RWPE2 (cell line): Measurements from ENCODE around the gene WNT9B.
A peak's percentile ranks its signal among the peaks of the same experiment; 100 is the strongest.

Experiments used
- ATAC-seq: fragments of 200-7000 bp; cut with Tn5 transposase; 3 replicates; pipeline ENCODE4 v1.9.1; 2021; ENCODE audit warnings: low read depth
- DNase-seq: peaks from one replicate; pipeline ENCODE4 v3.0.0-alpha.2; 2020; ENCODE audit warnings: low spot score
- H3K27ac ChIP-seq: fragments of 450-650 bp; 2 replicates; pipeline ENCODE4 v1.5.1; 2017; ENCODE audit warnings: mild to moderate bottlenecking; ENCODE audit not compliant: poor library complexity, severe bottlenecking
- H3K27me3 ChIP-seq: fragments of 250-450 bp; sonication (Bioruptor Pico); 2 replicates; pipeline ENCODE4 v1.5.1; 2021; ENCODE audit warnings: mild to moderate bottlenecking, moderate library complexity; ENCODE audit not compliant: insufficient read depth, poor library complexity, severe bottlenecking
- H3K36me3 ChIP-seq: fragments of 250-450 bp; sonication (Bioruptor Pico); 2 replicates; pipeline ENCODE4 v1.5.1; 2020; ENCODE audit warnings: low read depth, mild to moderate bottlenecking, moderate library complexity
- H3K4me1 ChIP-seq: fragments of 250-450 bp; sonication (Bioruptor Pico); 2 replicates; pipeline ENCODE4 v1.5.1; 2021; ENCODE audit warnings: mild to moderate bottlenecking, moderate library complexity; ENCODE audit not compliant: insufficient read depth, poor library complexity, severe bottlenecking
- H3K4me3 ChIP-seq: fragments of 250-450 bp; sonication (Bioruptor Pico); 2 replicates; pipeline ENCODE4 v1.5.1; 2021; ENCODE audit warnings: mild to moderate bottlenecking, moderate library complexity; ENCODE audit not compliant: severe bottlenecking
- H3K9me3 ChIP-seq: fragments of 250-450 bp; sonication (Bioruptor Pico); 2 replicates; pipeline ENCODE4 v1.5.1; 2021; ENCODE audit warnings: mild to moderate bottlenecking, moderate library complexity; ENCODE audit not compliant: severe bottlenecking
- TF ChIP-seq, protein P1 (sequence below): fragments of 450-650 bp; IDR thresholded peaks from one replicate; pipeline ENCODE4 v1.5.1; 2017; ENCODE audit warnings: mild to moderate bottlenecking, moderate library complexity; ENCODE audit not compliant: poor library complexity, severe bottlenecking

The WNT9B gene

DNA sequence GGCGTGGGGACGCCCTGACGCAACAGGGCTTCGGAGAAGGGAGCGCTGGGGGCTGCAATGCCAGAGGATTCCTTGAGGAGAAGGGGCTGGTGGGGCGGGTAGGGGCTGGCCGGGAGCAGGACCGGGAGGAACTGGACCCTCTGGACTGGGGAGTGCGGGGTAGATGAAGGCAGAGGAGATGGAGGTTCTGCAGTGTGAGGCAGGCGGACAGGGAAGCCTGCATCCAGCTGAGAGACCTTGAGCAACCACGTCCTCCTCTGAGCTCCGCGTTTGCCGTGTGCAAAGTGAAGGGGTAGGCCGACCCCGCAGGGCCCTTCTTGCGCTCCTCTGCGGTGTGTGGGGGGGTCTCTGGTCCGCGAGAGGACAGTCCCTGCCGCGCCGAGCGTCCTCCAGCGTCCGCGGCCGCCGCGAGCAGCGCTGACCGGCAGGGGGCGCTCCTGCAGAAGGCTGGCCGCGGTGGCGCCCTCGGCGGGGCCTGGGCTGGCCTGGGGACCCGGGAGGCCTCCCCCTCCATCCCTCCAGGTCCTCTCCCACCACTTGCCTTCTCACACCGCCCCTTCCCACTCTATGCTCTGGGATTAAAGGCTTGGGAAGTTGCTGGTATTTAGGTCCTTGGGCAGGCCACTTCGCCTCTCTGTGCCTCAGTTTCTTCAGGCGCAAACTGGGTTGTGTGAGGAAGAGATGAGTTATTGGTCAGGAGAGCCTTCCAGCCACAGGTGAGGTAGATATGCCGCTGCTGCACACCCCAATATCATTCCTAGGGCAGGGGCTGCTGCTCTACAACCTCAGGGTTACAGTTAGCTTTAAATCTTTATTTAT lies 9.6 kb upstream of the WNT9B start:
- Histone ChIP-seq H3K27me3 (peaks cover 8% of the 10 kb centered on the region), H3K27ac (no peak overlapping the region), H3K4me1 (no peaks in the 10 kb centered on the region), H3K4me3 (no peak overlapping the region), H3K36me3 (no peaks in the 10 kb centered on the region), H3K9me3 (peaks cover 2% of the 10 kb centered on the region)
- ATAC-seq (peak; percentile 25; the same call in 1 of the 3 replicates), DNase-seq (no peak)
- TF ChIP-seq, protein P1, sequence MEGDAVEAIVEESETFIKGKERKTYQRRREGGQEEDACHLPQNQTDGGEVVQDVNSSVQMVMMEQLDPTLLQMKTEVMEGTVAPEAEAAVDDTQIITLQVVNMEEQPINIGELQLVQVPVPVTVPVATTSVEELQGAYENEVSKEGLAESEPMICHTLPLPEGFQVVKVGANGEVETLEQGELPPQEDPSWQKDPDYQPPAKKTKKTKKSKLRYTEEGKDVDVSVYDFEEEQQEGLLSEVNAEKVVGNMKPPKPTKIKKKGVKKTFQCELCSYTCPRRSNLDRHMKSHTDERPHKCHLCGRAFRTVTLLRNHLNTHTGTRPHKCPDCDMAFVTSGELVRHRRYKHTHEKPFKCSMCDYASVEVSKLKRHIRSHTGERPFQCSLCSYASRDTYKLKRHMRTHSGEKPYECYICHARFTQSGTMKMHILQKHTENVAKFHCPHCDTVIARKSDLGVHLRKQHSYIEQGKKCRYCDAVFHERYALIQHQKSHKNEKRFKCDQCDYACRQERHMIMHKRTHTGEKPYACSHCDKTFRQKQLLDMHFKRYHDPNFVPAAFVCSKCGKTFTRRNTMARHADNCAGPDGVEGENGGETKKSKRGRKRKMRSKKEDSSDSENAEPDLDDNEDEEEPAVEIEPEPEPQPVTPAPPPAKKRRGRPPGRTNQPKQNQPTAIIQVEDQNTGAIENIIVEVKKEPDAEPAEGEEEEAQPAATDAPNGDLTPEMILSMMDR = peak; percentile 80

DNA sequence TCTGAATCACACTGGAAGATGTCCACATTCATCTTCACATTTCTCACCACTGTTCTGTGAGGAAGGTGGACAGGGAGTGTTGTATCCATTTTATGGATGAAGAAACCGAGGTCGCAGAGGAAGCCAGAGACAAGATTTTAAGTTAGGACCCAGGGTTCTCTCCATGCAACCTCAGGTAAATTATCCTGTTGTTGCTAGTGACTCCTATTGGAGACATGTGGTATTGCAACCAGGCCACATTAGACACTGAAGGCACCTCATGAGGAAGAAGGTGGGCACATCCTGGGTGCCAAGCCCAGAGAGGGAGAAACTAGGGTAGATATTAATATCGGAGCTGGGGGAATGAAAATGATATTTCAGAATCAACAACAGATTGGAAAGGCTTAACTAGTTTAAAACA lies 8.5 kb upstream of the WNT9B start:
- Histone ChIP-seq H3K4me3 (no peak overlapping the region), H3K36me3 (no peaks in the 10 kb centered on the region), H3K4me1 (no peaks in the 10 kb centered on the region), H3K27ac (no peak overlapping the region), H3K9me3 (peaks cover 2% of the 10 kb centered on the region), H3K27me3 (peaks cover 8% of the 10 kb centered on the region)
- no peak for ATAC-seq
- DNase-seq = no peak
- TF ChIP-seq, protein P1 = no peak

- no peak for ATAC-seq
- Histone ChIP-seq H3K4me1 (no peaks in the 10 kb centered on the region), H3K27me3 (peaks cover 23% of the 10 kb centered on the region), H3K9me3 (peaks cover 2% of the 10 kb centered on the region), H3K4me3 (no peak overlapping the region), H3K27ac (no peak overlapping the region), H3K36me3 (no peaks in the 10 kb centered on the region)
- no peak for DNase-seq
- TF ChIP-seq, protein P1 = no peak
Observed at GRCh38 chr17:46847204-46848191, 3.9 kb upstream of the WNT9B start.

GRCh38 chr17:46848534-46848933 lies 2.8 kb upstream of the WNT9B start:
- no peak overlapping the region for H3K4me3 ChIP-seq
- H3K27ac ChIP-seq = no peak overlapping the region
- DNase-seq (no peak), ATAC-seq (peak; percentile 17; the same call in 1 of the 3 replicates)
- TF ChIP-seq, protein P1 = no peak
- no peaks in the 10 kb centered on the region for H3K9me3 ChIP-seq
- no peaks in the 10 kb centered on the region for H3K4me1 ChIP-seq
- no peaks in the 10 kb centered on the region for H3K36me3 ChIP-seq
- peaks cover 30% of the 10 kb centered on the region for H3K27me3 ChIP-seq
